HepG2 (cell line): ENCODE results near the gene HERC6.

Source experiments
- EP300 ChIP-seq, 3 experiments: sonication (generic) in 1 of 3; formaldehyde crosslinking in 1 of 3; IDR thresholded peaks; 2 replicates each; pipeline versions ENCODE4 v1.5.1 to v1.6.1; 2011 to 2020; ENCODE audit warnings: low read depth in 2 of 3, low read length in 2 of 3, borderline replicate concordance in 1 of 3, improper control_type of control experiment in 1 of 3, mild to moderate bottlenecking in 1 of 3, missing genetic modification reagents in 1 of 3, moderate library complexity in 1 of 3
- IKZF1 ChIP-seq: fragments of 450-650 bp; IDR thresholded peaks from 2 replicates; pipeline ENCODE4 v1.7.1; 2016
- JUNB ChIP-seq: sonication (generic); formaldehyde crosslinking; IDR thresholded peaks from 2 replicates; pipeline ENCODE4 v1.8.0; 2022; ENCODE audit warnings: missing genetic modification reagents, mild to moderate bottlenecking, borderline replicate concordance
- NR2F1 ChIP-seq, 2 experiments: fragments of 450-650 bp in 1 of 2; formaldehyde crosslinking in 1 of 2; IDR thresholded peaks; 2 replicates each; pipeline versions ENCODE4 v1.5.0 to v1.6.1; 2016 to 2020; ENCODE audit warnings: mild to moderate bottlenecking in 1 of 2, missing compliant biosample characterization in 1 of 2, missing genetic modification reagents in 1 of 2, moderate library complexity in 1 of 2
- NR3C1 ChIP-seq: sonication (generic); formaldehyde crosslinking; IDR thresholded peaks from 2 replicates; pipeline ENCODE4 v1.4.0; 2020; ENCODE audit warnings: missing genetic modification reagents
- POLR2A ChIP-seq, 2 experiments: IDR thresholded peaks; 2 replicates each; pipeline ENCODE4 v1.6.1; 2011; ENCODE audit warnings: low read depth in 2 of 2, low read length in 2 of 2, mild to moderate bottlenecking in 1 of 2, moderate library complexity in 1 of 2; ENCODE audit not compliant: insufficient read depth in 1 of 2
- RAD21 ChIP-seq: fragments of 450-650 bp; formaldehyde crosslinking; IDR thresholded peaks from 2 replicates; pipeline ENCODE4 v1.5.0; 2020; ENCODE audit warnings: mild to moderate bottlenecking
- RXRA ChIP-seq: sonication (generic); formaldehyde crosslinking; IDR thresholded peaks from 2 replicates; pipeline ENCODE4 v1.5.1; 2020; ENCODE audit warnings: missing genetic modification reagents
- TSC22D2 ChIP-seq: sonication (generic); formaldehyde crosslinking; IDR thresholded peaks from 2 replicates; pipeline ENCODE4 v1.5.1; 2020; ENCODE audit warnings: missing genetic modification reagents, mild to moderate bottlenecking, borderline replicate concordance
- ZIK1 ChIP-seq: sonication (generic); formaldehyde crosslinking; IDR thresholded peaks from 2 replicates; pipeline ENCODE4 v1.5.0; 2020; ENCODE audit warnings: mild to moderate bottlenecking, low read depth, missing genetic modification reagents, borderline replicate concordance
- ZNF138 ChIP-seq: sonication (generic); formaldehyde crosslinking; IDR thresholded peaks from 2 replicates; pipeline ENCODE4 v1.5.0; 2020; ENCODE audit warnings: mild to moderate bottlenecking, low read depth, missing genetic modification reagents
- ZNF232 ChIP-seq: sonication (generic); formaldehyde crosslinking; IDR thresholded peaks from 2 replicates; pipeline ENCODE4 v1.4.0; 2020; ENCODE audit warnings: missing genetic modification reagents, borderline replicate concordance
- ZNF660 ChIP-seq: sonication (generic); formaldehyde crosslinking; IDR thresholded peaks from 2 replicates; pipeline ENCODE4 v1.5.1; 2020; ENCODE audit warnings: mild to moderate bottlenecking, low read depth, missing genetic modification reagents, borderline replicate concordance
- TF ChIP-seq, protein P1 (sequence below): sonication (generic); formaldehyde crosslinking; IDR thresholded peaks from 2 replicates; pipeline ENCODE4 v1.5.0; 2020; ENCODE audit warnings: mild to moderate bottlenecking, missing genetic modification reagents, moderate library complexity

DNA sequence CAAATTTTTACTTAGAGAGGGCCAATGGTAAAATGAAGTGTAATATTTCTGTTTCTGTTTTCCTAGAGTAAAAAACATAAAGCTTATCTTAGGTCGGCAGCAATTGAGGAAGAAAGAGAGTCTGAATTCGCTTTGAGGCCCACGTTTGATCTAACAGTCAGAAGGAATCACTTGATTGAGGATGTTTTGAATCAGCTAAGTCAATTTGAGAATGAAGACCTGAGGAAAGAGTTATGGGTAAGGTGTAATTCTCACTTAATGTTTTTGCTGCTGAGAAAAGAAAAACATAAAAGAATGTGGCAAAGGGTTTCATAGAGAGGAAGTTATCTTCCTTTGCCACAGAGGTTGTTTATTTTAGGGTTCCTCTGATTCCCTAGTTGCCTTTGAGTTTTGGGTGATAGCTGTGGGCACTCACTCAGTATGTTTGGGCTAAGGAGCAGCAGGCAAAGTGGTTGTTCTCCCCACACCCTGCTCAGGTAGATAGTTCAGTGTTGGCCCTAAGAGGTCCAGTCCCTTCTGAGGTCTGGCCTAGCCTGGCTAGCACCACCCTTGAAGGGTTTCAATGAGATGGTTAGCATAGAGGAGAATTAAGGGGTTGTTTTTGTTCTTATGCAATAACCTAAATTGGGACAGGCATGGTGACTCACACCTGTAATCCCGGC lies 110.6 kb downstream of the HERC6 start:
- TF ChIP-seq TSC22D2 (CRISPR knock-in tag) = no peak
- no peak for TF ChIP-seq EP300 (IDR thresholded peaks at IDR 0.05; ENCODE audit: low read depth in 2 of 2, low read length in 2 of 2)
- TF ChIP-seq EP300 (CRISPR knock-in tag; IDR thresholded peaks at IDR 0.05; ENCODE audit: borderline replicate concordance) = no peak
- TF ChIP-seq, protein P1, sequence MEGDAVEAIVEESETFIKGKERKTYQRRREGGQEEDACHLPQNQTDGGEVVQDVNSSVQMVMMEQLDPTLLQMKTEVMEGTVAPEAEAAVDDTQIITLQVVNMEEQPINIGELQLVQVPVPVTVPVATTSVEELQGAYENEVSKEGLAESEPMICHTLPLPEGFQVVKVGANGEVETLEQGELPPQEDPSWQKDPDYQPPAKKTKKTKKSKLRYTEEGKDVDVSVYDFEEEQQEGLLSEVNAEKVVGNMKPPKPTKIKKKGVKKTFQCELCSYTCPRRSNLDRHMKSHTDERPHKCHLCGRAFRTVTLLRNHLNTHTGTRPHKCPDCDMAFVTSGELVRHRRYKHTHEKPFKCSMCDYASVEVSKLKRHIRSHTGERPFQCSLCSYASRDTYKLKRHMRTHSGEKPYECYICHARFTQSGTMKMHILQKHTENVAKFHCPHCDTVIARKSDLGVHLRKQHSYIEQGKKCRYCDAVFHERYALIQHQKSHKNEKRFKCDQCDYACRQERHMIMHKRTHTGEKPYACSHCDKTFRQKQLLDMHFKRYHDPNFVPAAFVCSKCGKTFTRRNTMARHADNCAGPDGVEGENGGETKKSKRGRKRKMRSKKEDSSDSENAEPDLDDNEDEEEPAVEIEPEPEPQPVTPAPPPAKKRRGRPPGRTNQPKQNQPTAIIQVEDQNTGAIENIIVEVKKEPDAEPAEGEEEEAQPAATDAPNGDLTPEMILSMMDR (CRISPR knock-in tag) = no peak
- TF ChIP-seq RXRA (CRISPR knock-in tag) = no peak
- TF ChIP-seq ZIK1 (CRISPR knock-in tag) = no peak
- no peak for TF ChIP-seq NR3C1 (CRISPR knock-in tag)
- TF ChIP-seq ZNF138 (CRISPR knock-in tag) = no peak
- TF ChIP-seq NR2F1 (CRISPR knock-in tag; IDR thresholded peaks at IDR 0.05) = no peak
- TF ChIP-seq IKZF1 = no peak
- no peak for TF ChIP-seq ZNF232
- no peak for TF ChIP-seq POLR2A (IDR thresholded peaks at IDR 0.05; ENCODE audit: insufficient read depth in 1 of 2, low read depth in 2 of 2, low read length in 2 of 2)
- TF ChIP-seq JUNB = no peak
- no peak for TF ChIP-seq ZNF660 (CRISPR knock-in tag)
- TF ChIP-seq RAD21 (CRISPR knock-in tag) = no peak
